Ectodermal cell (in vitro differentiated cells): ENCODE results near the gene RNF157.

Experiments used
- H3K27ac ChIP-seq: 2 replicates; pipeline ENCODE4 v1.7.0; 2013; ENCODE audit warnings: mild to moderate bottlenecking, low read depth, low read length; ENCODE audit not compliant: insufficient read depth, poor library complexity, severe bottlenecking
- H3K27me3 ChIP-seq: 2 replicates; pipeline ENCODE4 v1.7.0; 2013; ENCODE audit warnings: mild to moderate bottlenecking, low read length; ENCODE audit not compliant: insufficient read depth, control insufficient read depth, poor library complexity, severe bottlenecking
- H3K36me3 ChIP-seq: one replicate; pipeline ENCODE4 v1.7.0; 2013; ENCODE audit warnings: low read length; ENCODE audit not compliant: control insufficient read depth, insufficient read depth
- H3K4me1 ChIP-seq: one replicate; pipeline ENCODE4 v1.7.0; 2013; ENCODE audit warnings: low read length; ENCODE audit not compliant: control insufficient read depth, insufficient read depth
- H3K4me3 ChIP-seq: 2 replicates; pipeline ENCODE4 v1.7.0; 2013; ENCODE audit warnings: low read depth, low read length, control low read depth; ENCODE audit not compliant: insufficient read depth
- H3K9me3 ChIP-seq: 2 replicates; pipeline ENCODE4 v1.7.0; 2013; ENCODE audit warnings: mild to moderate bottlenecking, low read length, moderate library complexity; ENCODE audit not compliant: control insufficient read depth
- WGBS, 2 experiments: methylation state at CpG; one replicate each; pipeline ENCODE4 v1.1.7; 2013; ENCODE audit warnings: missing lambda C conversion rate in 2 of 2; 5-methylcytosine and 5-hydroxymethylcytosine counted together

RNF157 gene

GRCh38 chr17:76276069-76276431 is 35.8 kb upstream of the RNF157 start:
- Histone ChIP-seq H3K27me3 (no peaks in the 10 kb centered on the region), H3K36me3 (no peaks in the 10 kb centered on the region), H3K9me3 (no peaks in the 10 kb centered on the region), H3K4me3 (no peak overlapping the region), H3K27ac (no peak overlapping the region), H3K4me1 (peaks cover 11% of the 10 kb centered on the region)
- WGBS, 2 experiments: 95 to 96% methylated on average over 10 to 11 of the region's 11 CpGs

- no peaks in the 10 kb centered on the region for H3K27me3 ChIP-seq
- H3K4me3 ChIP-seq: no peak overlapping the region
- H3K4me1 ChIP-seq: peaks cover 11% of the 10 kb centered on the region
- no peaks in the 10 kb centered on the region for H3K36me3 ChIP-seq
- no peak overlapping the region for H3K27ac ChIP-seq
- 92% methylated on average over 22 of the region's 22 CpGs for WGBS, 2 experiments
- no peaks in the 10 kb centered on the region for H3K9me3 ChIP-seq
These were observed 35.2 kb upstream of the RNF157 start for GRCh38 chr17:76275382-76276068.

GRCh38 chr17:76274112-76274956 is 34.0 kb upstream of the RNF157 start:
- WGBS, 2 experiments: 90% methylated on average over 21 of the region's 21 CpGs

GRCh38 chr17:76273445-76274111 is 33.3 kb upstream of the RNF157 start:
- Histone ChIP-seq H3K4me3 (no peak overlapping the region), H3K9me3 (no peaks in the 10 kb centered on the region), H3K27me3 (no peaks in the 10 kb centered on the region), H3K4me1 (peaks cover 19% of the 10 kb centered on the region), H3K27ac (no peak overlapping the region), H3K36me3 (no peaks in the 10 kb centered on the region)
- WGBS, 2 experiments: 91 to 93% methylated on average over 26 of the region's 26 CpGs

More at GRCh38 chr17:76274112-76274956, 34.0 kb upstream of the RNF157 start:
- Histone ChIP-seq H3K4me1 (peaks cover 15% of the 10 kb centered on the region), H3K27me3 (no peaks in the 10 kb centered on the region), H3K9me3 (no peaks in the 10 kb centered on the region), H3K36me3 (no peaks in the 10 kb centered on the region), H3K27ac (no peak overlapping the region), H3K4me3 (no peak overlapping the region)

- no peaks in the 10 kb centered on the region for H3K9me3 ChIP-seq
- H3K4me1 ChIP-seq: peaks cover 26% of the 10 kb centered on the region
- H3K36me3 ChIP-seq: no peaks in the 10 kb centered on the region
- H3K27ac ChIP-seq: peak overlapping the region; percentile 3
- no peaks in the 10 kb centered on the region for H3K27me3 ChIP-seq
- WGBS, 2 experiments: 86 to 87% methylated on average over 19 of the region's 19 CpGs
- no peak overlapping the region for H3K4me3 ChIP-seq
These were observed 32.5 kb upstream of the RNF157 start for GRCh38 chr17:76272541-76273444.

GRCh38 chr17:76271669-76272540 is 31.6 kb upstream of the RNF157 start:
- no peaks in the 10 kb centered on the region for H3K27me3 ChIP-seq
- peaks cover 34% of the 10 kb centered on the region for H3K4me1 ChIP-seq
- no peaks in the 10 kb centered on the region for H3K9me3 ChIP-seq
- no peak overlapping the region for H3K4me3 ChIP-seq
- H3K36me3 ChIP-seq: no peaks in the 10 kb centered on the region
- H3K27ac ChIP-seq: peak overlapping the region; percentile 3
- 64 to 66% methylated on average over 38 of the region's 38 CpGs for WGBS, 2 experiments

GRCh38 chr17:76270770-76271668 is 30.7 kb upstream of the RNF157 start:
- no peaks in the 10 kb centered on the region for H3K36me3 ChIP-seq
- H3K4me1 ChIP-seq: peaks cover 34% of the 10 kb centered on the region
- H3K27ac ChIP-seq: no peak overlapping the region
- H3K4me3 ChIP-seq: no peak overlapping the region
- no peaks in the 10 kb centered on the region for H3K9me3 ChIP-seq
- no peaks in the 10 kb centered on the region for H3K27me3 ChIP-seq
- WGBS, 2 experiments: 93 to 95% methylated on average over 13 of the region's 14 CpGs

GRCh38 chr17:76270127-76270592 is 29.9 kb upstream of the RNF157 start:
- Histone ChIP-seq H3K27me3 (no peaks in the 10 kb centered on the region), H3K36me3 (no peaks in the 10 kb centered on the region), H3K4me3 (no peak overlapping the region), H3K4me1 (peaks cover 34% of the 10 kb centered on the region), H3K9me3 (no peaks in the 10 kb centered on the region), H3K27ac (no peak overlapping the region)
- WGBS, 2 experiments: 92 to 93% methylated on average over 22 to 25 of the region's 26 CpGs
